ENCODE results near the gene CCDC171. TPM values are rescaled to one million over a fixed set of nuclear protein-coding genes. Genes with fewer than 3 reads are reported as not detected.

CCDC171 gene
- total and polyA plus RNA-seq, 2 of the 13 experiments (the other 11 are each of a cell fraction or from before 2014, with no cell fraction given), result 0.95 to 2.5 TPM

GRCh38 chr9:15549611-15550010 lies 3.2 kb upstream of the CCDC171 start (continued):
- no peak for TF ChIP-seq ARID4A (CRISPR knock-in tag; IDR thresholded peaks at IDR 0.05; ENCODE audit: borderline replicate concordance)
- no peak for TF ChIP-seq ZBTB3 (CRISPR knock-in tag; IDR thresholded peaks at IDR 0.05; ENCODE audit: borderline replicate concordance, low read depth)
- no peak for TF ChIP-seq ADNP (CRISPR knock-in tag; IDR thresholded peaks at IDR 0.05)
- TF ChIP-seq PLSCR1 (CRISPR knock-in tag; IDR thresholded peaks at IDR 0.05; ENCODE audit: borderline replicate concordance), result no peak
- no peak for TF ChIP-seq RELA (CRISPR knock-in tag; IDR thresholded peaks at IDR 0.05)
- no peak for TF ChIP-seq ZNF362 (CRISPR knock-in tag; IDR thresholded peaks at IDR 0.05; ENCODE audit: borderline replicate concordance)
- TF ChIP-seq KLF6 (CRISPR knock-in tag; IDR thresholded peaks at IDR 0.05), result no peak

Measured in HepG2 (cell line).